ENCODE measurements around the gene PRPS2.

DNA sequence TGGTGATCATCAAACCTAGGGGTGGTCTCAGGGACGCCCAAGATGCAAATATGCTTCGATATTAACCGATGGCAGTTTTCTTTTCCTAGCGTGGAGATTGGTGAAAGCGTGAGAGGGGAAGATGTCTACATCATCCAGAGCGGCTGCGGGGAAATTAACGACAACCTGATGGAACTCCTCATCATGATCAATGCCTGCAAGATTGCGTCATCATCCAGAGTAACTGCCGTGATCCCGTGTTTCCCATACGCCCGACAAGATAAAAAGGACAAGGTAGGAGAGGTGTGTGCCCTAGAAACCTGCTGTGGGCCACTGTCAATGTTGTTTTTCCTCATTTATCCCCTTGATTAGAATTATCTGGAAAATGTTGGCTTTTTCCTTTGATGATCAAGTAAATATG lies 7.9 kb downstream of the PRPS2 start:
- TF ChIP-seq POLR2A (IDR thresholded peaks at IDR 0.05; ENCODE audit: low read depth, low read length) (no peak), EZH2 (IDR thresholded peaks at IDR 0.05; ENCODE audit: borderline replicate concordance, low read depth, low read length, severe bottlenecking) (no peak)

All from endothelial cell of umbilical vein (primary cell).